ENCODE results near the gene BMPER. TPM values are rescaled to one million over a fixed set of nuclear protein-coding genes. Genes with fewer than 3 reads are reported as not detected.

The BMPER gene
- total and polyA plus RNA-seq, 12 donors: 0.29 to 1.9 (median 0.85) TPM; not detected in 2

DNA sequence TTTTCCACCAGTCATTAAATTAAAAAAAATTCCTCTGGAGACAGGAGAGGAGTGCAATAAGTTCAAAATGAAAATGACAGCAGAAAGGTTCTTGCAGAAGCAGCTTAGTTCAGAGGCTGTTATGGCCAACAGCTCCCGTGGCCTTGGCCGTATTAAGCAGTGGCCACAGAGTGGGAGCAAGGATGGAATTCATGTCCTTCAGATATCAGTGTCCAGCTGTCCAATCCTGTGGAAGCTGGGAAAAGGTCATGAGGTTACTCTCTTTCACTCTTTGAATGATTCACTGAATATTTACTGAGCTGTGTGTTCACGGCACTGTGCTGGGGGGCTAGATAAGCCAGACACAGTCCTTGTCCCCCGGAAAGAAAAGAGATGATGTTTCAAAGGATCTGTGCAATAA, 231.8 kb downstream of the BMPER start:
- TF ChIP-seq POLR2A (IDR thresholded peaks at IDR 0.05) (no peak), CTCF (IDR thresholded peaks at IDR 0.05) (no peak)
- no peaks in the 10 kb centered on the region for H3K27me3 ChIP-seq
- intact Hi-C loops (cut with DNase I): no loop called here
- DNase-seq: peak in 3 of 7 donors; percentile 19 to 50 (median 37)
- 28 to 39% (median 34%) methylated on average over 4 of the region's 4 CpGs for WGBS, 4 donors
- no peak overlapping the region for H3K27ac ChIP-seq
- no peaks in the 10 kb centered on the region for H3K9me3 ChIP-seq (replicated peaks in 1 of 3)
- H3K4me1 ChIP-seq (replicated peaks in 1 of 2): peaks cover 0 to 9% of the 10 kb centered on the region in 2 donors
- no peak overlapping the region for H3K4me3 ChIP-seq
- H3K36me3 ChIP-seq (replicated peaks in 1 of 2): no peaks in the 10 kb centered on the region

DNA sequence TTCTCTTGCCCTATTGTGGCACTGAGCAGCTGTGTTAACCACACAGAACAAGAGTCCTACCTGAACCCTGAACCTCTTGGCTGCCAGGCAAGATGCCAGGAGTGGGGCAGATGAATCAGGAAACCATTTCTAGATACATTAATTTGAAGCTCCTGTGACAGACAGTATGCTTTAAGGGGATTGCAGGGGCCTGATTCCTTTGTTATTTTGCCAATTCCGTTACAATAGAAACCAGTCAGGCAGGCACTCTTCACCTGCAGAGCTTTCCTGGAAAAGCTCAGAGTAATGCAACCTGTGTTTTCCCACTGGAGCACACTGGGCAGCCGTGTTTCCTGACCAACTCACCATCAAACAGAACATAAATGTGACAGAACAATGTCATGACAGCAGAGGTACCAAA, 233.1 kb downstream of the BMPER start:
- Histone ChIP-seq H3K4me3 (no peak overlapping the region), H3K36me3 (replicated peaks in 1 of 2) (no peaks in the 10 kb centered on the region), H3K27me3 (no peaks in the 10 kb centered on the region), H3K27ac (no peak overlapping the region), H3K9me3 (replicated peaks in 1 of 3) (no peaks in the 10 kb centered on the region), H3K4me1 (replicated peaks in 1 of 2) (peaks cover 0 to 9% of the 10 kb centered on the region in 2 donors)
- intact Hi-C loops (cut with DNase I): no loop called here
- DNase-seq: no peak
- 77 to 88% (median 80%) methylated on average over 2 of the region's 2 CpGs for whole genome bisulfite sequencing, 4 donors
- TF ChIP-seq CTCF (IDR thresholded peaks at IDR 0.05) (no peak), POLR2A (IDR thresholded peaks at IDR 0.05) (no peak)

GRCh38 chr7:34139086-34139485, 233.7 kb downstream of the BMPER start:
- no peak overlapping the region for H3K27ac ChIP-seq
- no peaks in the 10 kb centered on the region for H3K27me3 ChIP-seq
- H3K4me1 ChIP-seq (replicated peaks in 1 of 2): peaks cover 0 to 9% of the 10 kb centered on the region in 2 donors
- H3K4me3 ChIP-seq: no peak overlapping the region
- no peaks in the 10 kb centered on the region for H3K36me3 ChIP-seq (replicated peaks in 1 of 2)
- DNase-seq: no peak
- intact Hi-C loops (cut with DNase I): no loop called here
- H3K9me3 ChIP-seq (replicated peaks in 1 of 3): no peaks in the 10 kb centered on the region
- TF ChIP-seq POLR2A (IDR thresholded peaks at IDR 0.05) (no peak), CTCF (IDR thresholded peaks at IDR 0.05) (no peak)
- 84 to 94% (median 88%) methylated on average over 3 of the region's 3 CpGs for WGBS, 4 donors

DNA sequence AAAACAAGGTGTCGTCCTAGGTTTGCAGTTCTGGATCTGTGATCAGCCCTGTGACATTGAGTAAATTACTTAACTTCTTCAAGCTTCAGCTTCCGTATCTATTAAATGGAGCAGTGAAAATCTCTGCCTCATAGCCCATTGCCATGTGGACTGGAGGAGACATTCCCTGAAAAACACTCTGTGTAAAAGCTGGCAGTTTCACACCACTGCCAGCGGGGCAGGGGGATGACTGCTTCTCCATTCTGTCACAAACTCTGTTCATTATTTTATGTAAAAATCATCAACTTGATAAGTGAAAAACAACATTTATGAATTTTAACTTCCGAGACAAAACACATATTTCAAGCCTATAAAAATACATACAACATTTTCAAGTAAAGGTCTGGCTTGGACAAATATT, 234.7 kb downstream of the BMPER start:
- no peak for TF ChIP-seq CTCF (IDR thresholded peaks at IDR 0.05)
- TF ChIP-seq POLR2A (IDR thresholded peaks at IDR 0.05): no peak
- intact Hi-C loops (cut with DNase I): no loop called here
- no peaks in the 10 kb centered on the region for H3K27me3 ChIP-seq
- no peaks in the 10 kb centered on the region for H3K36me3 ChIP-seq (replicated peaks in 1 of 2)
- WGBS, 4 donors: 84 to 91% (median 88%) methylated on average over 4 of the region's 4 CpGs
- H3K27ac ChIP-seq: no peak overlapping the region
- DNase-seq: no peak
- no peak overlapping the region for H3K4me3 ChIP-seq
- H3K4me1 ChIP-seq (replicated peaks in 1 of 2): peaks cover 0 to 9% of the 10 kb centered on the region in 2 donors
- H3K9me3 ChIP-seq (replicated peaks in 1 of 3): no peaks in the 10 kb centered on the region

Measured in adrenal gland (tissue), 12 donors.